Keratinocyte (primary cell): ENCODE measurements around the gene PRSS50.
"Not testable (repeated sequence)": the region's sequence is repeated elsewhere in the genome, so short reads cannot be mapped to it uniquely, and the experiment has no call there.

Source experiments
- EZH2 ChIP-seq: IDR thresholded peaks from one replicate; pipeline ENCODE4 v1.6.1; 2012; ENCODE audit warnings: inconsistent platforms, mild to moderate bottlenecking, low read length, moderate library complexity
- TF ChIP-seq, protein P1 (sequence below), 3 experiments: IDR thresholded peaks in 1 of 3; conservative IDR thresholded peaks in 1 of 3; optimal IDR thresholded peaks in 1 of 3; 2 replicates in 2 of 3; 3 replicates in 1 of 3; pipeline versions ENCODE3 to v1.5.1; 2011; ENCODE audit warnings: low read length in 3 of 3, mild to moderate bottlenecking in 3 of 3, moderate library complexity in 2 of 3, control low read depth in 1 of 3, inconsistent platforms in 1 of 3; ENCODE audit not compliant: insufficient read depth in 2 of 3; ENCODE audit errors: extremely low read depth in 1 of 3

DNA sequence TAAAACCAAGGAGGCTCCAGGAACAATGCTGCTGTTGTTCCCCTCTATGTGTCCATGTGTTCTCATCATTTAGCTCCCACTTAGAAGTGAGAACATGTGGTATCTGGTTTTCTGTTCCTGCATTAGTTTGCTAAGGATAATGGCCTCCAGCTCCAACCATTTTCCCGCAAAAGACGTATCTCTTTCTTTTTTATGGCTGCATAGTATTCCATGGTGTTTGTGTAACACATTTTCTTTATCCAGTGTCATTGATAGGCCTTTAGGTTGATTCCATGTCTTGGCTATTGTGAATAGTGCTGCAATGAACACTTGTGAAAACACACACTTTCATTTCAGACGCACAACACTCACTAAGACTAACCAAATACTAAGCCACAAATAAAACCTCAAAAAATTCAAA lies 21.9 kb upstream of the PRSS50 start:
- TF ChIP-seq, protein P1, sequence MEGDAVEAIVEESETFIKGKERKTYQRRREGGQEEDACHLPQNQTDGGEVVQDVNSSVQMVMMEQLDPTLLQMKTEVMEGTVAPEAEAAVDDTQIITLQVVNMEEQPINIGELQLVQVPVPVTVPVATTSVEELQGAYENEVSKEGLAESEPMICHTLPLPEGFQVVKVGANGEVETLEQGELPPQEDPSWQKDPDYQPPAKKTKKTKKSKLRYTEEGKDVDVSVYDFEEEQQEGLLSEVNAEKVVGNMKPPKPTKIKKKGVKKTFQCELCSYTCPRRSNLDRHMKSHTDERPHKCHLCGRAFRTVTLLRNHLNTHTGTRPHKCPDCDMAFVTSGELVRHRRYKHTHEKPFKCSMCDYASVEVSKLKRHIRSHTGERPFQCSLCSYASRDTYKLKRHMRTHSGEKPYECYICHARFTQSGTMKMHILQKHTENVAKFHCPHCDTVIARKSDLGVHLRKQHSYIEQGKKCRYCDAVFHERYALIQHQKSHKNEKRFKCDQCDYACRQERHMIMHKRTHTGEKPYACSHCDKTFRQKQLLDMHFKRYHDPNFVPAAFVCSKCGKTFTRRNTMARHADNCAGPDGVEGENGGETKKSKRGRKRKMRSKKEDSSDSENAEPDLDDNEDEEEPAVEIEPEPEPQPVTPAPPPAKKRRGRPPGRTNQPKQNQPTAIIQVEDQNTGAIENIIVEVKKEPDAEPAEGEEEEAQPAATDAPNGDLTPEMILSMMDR (optimal IDR thresholded peaks at IDR 0.05 in 1 of 3, IDR thresholded peaks at IDR 0.05 in 1 of 3, conservative IDR thresholded peaks at IDR 0.05 in 1 of 3; ENCODE audit: extremely low read depth in 1 of 3, insufficient read depth in 2 of 3, low read length in 3 of 3): not testable (repeated sequence)
- TF ChIP-seq EZH2: not testable (repeated sequence)
